HG03097 (cell line): ENCODE data around the gene ATG16L1.
"Not testable (repeated sequence)": the region's sequence is repeated elsewhere in the genome, so short reads cannot be mapped to it uniquely, and the experiment has no call there.

Experiments used
- ATAC-seq: cut with Tn5 transposase; IDR thresholded peaks from one replicate; pipeline ENCODE4 v1.9.1; 2021; ENCODE audit not compliant: unreplicated experiment, low FRiP score

ATG16L1 gene

GRCh38 chr2:233326500-233326899 lies 75.0 kb downstream of the ATG16L1 start:
- ATAC-seq, result no peak

- ATAC-seq, result no peak
Measured at GRCh38 chr2:233328922-233329321, 77.4 kb downstream of the ATG16L1 start.

- no peak for ATAC-seq
Measured at GRCh38 chr2:233329489-233330135, 78.1 kb downstream of the ATG16L1 start.

GRCh38 chr2:233331536-233331935 lies 80.1 kb downstream of the ATG16L1 start:
- ATAC-seq, result peak; percentile 87

GRCh38 chr2:233332125-233332524 lies 80.7 kb downstream of the ATG16L1 start:
- no peak for ATAC-seq

GRCh38 chr2:233334915-233335314 lies 83.4 kb downstream of the ATG16L1 start:
- ATAC-seq, result no peak

- ATAC-seq, result not testable (repeated sequence)
Measured at GRCh38 chr2:233336091-233336490, 84.6 kb downstream of the ATG16L1 start.

GRCh38 chr2:233336541-233336940 lies 85.1 kb downstream of the ATG16L1 start:
- no peak for ATAC-seq

- no peak for ATAC-seq
Measured at GRCh38 chr2:233338046-233338445, 86.6 kb downstream of the ATG16L1 start.

GRCh38 chr2:233338812-233339368 lies 87.4 kb downstream of the ATG16L1 start:
- no peak for ATAC-seq

- ATAC-seq, result no peak
Measured at GRCh38 chr2:233339427-233339826, 88.0 kb downstream of the ATG16L1 start.

- ATAC-seq, result no peak
Measured at GRCh38 chr2:233341296-233341695, 89.8 kb downstream of the ATG16L1 start.

GRCh38 chr2:233342301-233342700 lies 90.8 kb downstream of the ATG16L1 start:
- ATAC-seq, result no peak

- no peak for ATAC-seq
Measured at GRCh38 chr2:233343171-233343705, 91.8 kb downstream of the ATG16L1 start.
